H1 (cell line): Measurements from ENCODE around the gene SCYL1. TPM values are rescaled to one million over a fixed set of nuclear protein-coding genes. Genes with fewer than 3 reads are reported as not detected.

Experiments used
- BACH1 ChIP-seq: IDR thresholded peaks from 2 replicates; pipeline ENCODE4 v1.6.1; 2012; ENCODE audit warnings: low read length, improper control_type of control experiment
- CHD1 ChIP-seq: IDR thresholded peaks from 2 replicates; pipeline ENCODE4 v1.6.1; 2012; ENCODE audit warnings: low read depth, low read length, improper control_type of control experiment
- EZH2 ChIP-seq: fragments of 200-600 bp; sonication (generic); IDR thresholded peaks from 2 replicates; pipeline ENCODE4 v1.7.1; 2012; ENCODE audit warnings: low read depth, mild to moderate bottlenecking, moderate library complexity, low read length, inconsistent platforms; ENCODE audit not compliant: severe bottlenecking
- GABPA ChIP-seq: IDR thresholded peaks from 2 replicates; pipeline ENCODE4 v1.6.1; 2011; ENCODE audit warnings: mild to moderate bottlenecking, low read length, moderate library complexity, borderline replicate concordance; ENCODE audit not compliant: insufficient read depth
- POLR2AphosphoS5 ChIP-seq: IDR thresholded peaks from 2 replicates; pipeline ENCODE4 v1.6.1; 2011; ENCODE audit warnings: low read depth, low read length
- TEAD4 ChIP-seq: IDR thresholded peaks from 2 replicates; pipeline ENCODE4 v1.6.1; 2012; ENCODE audit warnings: low read depth, low read length, inconsistent platforms, mixed read lengths
- ZNF274 ChIP-seq: IDR thresholded peaks from 2 replicates; pipeline ENCODE4 v1.7.0; 2012; ENCODE audit warnings: low read length, borderline replicate concordance; ENCODE audit errors: extremely low read depth
- polyA plus RNA-seq, 7 experiments: library from polyadenylated mRNA; depleted of rRNA in 3 of 7; stranded (reverse) in 5 of 7; unstranded in 2 of 7; fragments of >200 nt in 5 of 7; fragments of 200-250 nt in 2 of 7; gene quantifications; 1 replicate in 5 of 7; 2 replicates in 1 of 7; 4 replicates in 1 of 7; pipeline versions ENCODE4 v1.2.1 to v1.2.3, GENCODE V29; 2011 to 2013; ENCODE audit warnings: missing spikeins in 2 of 7, mixed read lengths in 2 of 7
- total RNA-seq: library from RNA; stranded (reverse); fragmentation: NEBNext Ultra II Directional; extraction: Animal tissue kit (Norgen Biotek cat#: 25700); gene quantifications from 2 replicates; pipeline ENCODE4 v1.2.1, GENCODE V29; 2021

SCYL1 gene
- total and polyA plus RNA-seq, 2 of the 8 experiments (the other 6 are each of a cell fraction or from before 2014, with no cell fraction given), result 59.8 to 77.7 TPM

DNA sequence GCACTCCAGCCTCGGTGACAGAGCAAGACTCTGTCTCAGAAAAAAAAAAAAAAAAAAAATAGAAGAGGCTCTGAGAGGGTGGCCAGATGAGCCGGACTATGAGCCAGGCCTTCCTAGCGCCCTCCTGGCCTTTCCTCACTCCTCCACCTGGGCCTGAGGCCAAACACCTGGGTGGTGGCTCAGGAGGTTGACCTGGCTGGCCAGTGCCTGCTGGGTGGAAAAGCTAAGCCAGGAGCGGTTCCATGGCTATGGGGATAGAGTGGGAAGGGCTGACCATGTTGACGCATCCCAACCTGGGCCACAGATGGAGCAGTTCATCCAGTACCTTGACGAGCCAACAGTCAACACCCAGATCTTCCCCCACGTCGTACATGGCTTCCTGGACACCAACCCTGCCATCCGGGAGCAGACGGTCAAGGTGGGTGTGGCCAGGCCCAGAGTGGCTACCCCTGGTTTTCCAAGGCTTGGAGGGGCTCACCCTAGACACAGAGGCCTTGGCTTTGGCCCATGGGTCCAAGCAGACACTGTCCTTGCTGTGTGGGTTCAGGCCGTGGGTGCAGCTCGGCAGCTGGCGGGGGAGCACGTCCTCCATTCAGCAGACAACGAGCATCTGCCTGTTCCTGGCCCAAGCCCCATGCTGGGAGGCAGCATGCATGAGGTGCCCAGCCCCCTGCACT is 7.6 kb downstream of the SCYL1 start (continued):
- no peak for TF ChIP-seq GABPA
- TF ChIP-seq ZNF274, result no peak
- no peak for TF ChIP-seq BACH1
- no peak for TF ChIP-seq EZH2
- no peak for TF ChIP-seq TEAD4
- TF ChIP-seq CHD1, result no peak
- TF ChIP-seq POLR2AphosphoS5, result no peak
